Endothelial cell of umbilical vein (primary cell): ENCODE results near the gene SMARCC1. TPM values are rescaled to one million over a fixed set of nuclear protein-coding genes. Genes with fewer than 3 reads are reported as not detected.

Experiments used
- BruUV-seq: library from RNA; stranded (reverse); fragments of 400-500 nt; replicated peaks from 2 replicates; lab custom pipeline; 2021; lab: Mats Ljungman, UMichigan
- CTCF ChIA-PET: fragments of 300-600, 350-600 bp; sonication (Branson Sonifier 250); formaldehyde crosslinking; loops from one replicate; lab custom pipeline; 2021; ENCODE audit warnings: antibody characterized with exemption, inconsistent platforms; lab: Charles Lee
- POLR2A ChIA-PET: fragments of 300-600, 350-600 bp; sonication (Branson Sonifier 250); formaldehyde crosslinking; loops from one replicate; lab custom pipeline; 2021; ENCODE audit warnings: antibody characterized with exemption, inconsistent platforms; lab: Charles Lee
- DNase-seq: peaks from one replicate; pipeline ENCODE4 v3.0.0-alpha.2; 2011; ENCODE audit warnings: low read depth, low spot score
- FAIRE-seq: peaks from 2 replicates; lab custom pipeline; 2011; peaks lifted over from hg19 to GRCh38; lab: Jason Lieb, UNC
- H2AFZ ChIP-seq: 2 replicates; pipeline ENCODE4 v1.6.0; 2012; ENCODE audit warnings: low read depth, low read length, control low read depth, inconsistent platforms
- H3K27ac ChIP-seq: 2 replicates; pipeline ENCODE4 v1.5.1; 2011; ENCODE audit warnings: low read depth, mild to moderate bottlenecking, control low read depth, low read length, moderate library complexity; ENCODE audit not compliant: insufficient read depth
- H3K27me3 ChIP-seq, 2 experiments: 2 replicates each; pipeline versions ENCODE4 v1.6.0 to v1.6.1; 2011; ENCODE audit warnings: low read length in 2 of 2, mixed read lengths in 1 of 2; ENCODE audit not compliant: control insufficient read depth in 2 of 2, insufficient read depth in 2 of 2
- H3K36me3 ChIP-seq, 2 experiments: 2 replicates in 1 of 2; 3 replicates in 1 of 2; pipeline ENCODE4 v1.5.1; 2011; ENCODE audit warnings: low read length in 2 of 2, mild to moderate bottlenecking in 1 of 2, moderate library complexity in 1 of 2; ENCODE audit not compliant: control insufficient read depth in 2 of 2, insufficient read depth in 2 of 2; ENCODE audit errors: extremely low read depth in 1 of 2
- H3K4me1 ChIP-seq: 3 replicates; pipeline ENCODE4 v1.5.1; 2011; ENCODE audit warnings: mild to moderate bottlenecking, low read length; ENCODE audit not compliant: control insufficient read depth, insufficient read depth; ENCODE audit errors: extremely low read depth
- H3K4me2 ChIP-seq: 2 replicates; pipeline ENCODE4 v1.6.1; 2011; ENCODE audit warnings: low read length, control low read depth, mixed read lengths; ENCODE audit not compliant: insufficient read depth
- H3K4me3 ChIP-seq, 3 experiments: fragments of 200-600 bp in 1 of 3; sonication (generic), shearing (Covaris generic) in 1 of 3; replicated peaks in 1 of 3; 2 replicates each; pipeline ENCODE4 v1.5.1; 2011 to 2016; ENCODE audit warnings: control low read depth in 3 of 3, low read length in 3 of 3, mild to moderate bottlenecking in 2 of 3, inconsistent platforms in 1 of 3, low read depth in 1 of 3, moderate library complexity in 1 of 3; ENCODE audit not compliant: insufficient read depth in 1 of 3
- H3K79me2 ChIP-seq: 2 replicates; pipeline ENCODE4 v1.6.0; 2012; ENCODE audit warnings: low read length, inconsistent platforms; ENCODE audit not compliant: control insufficient read depth, insufficient read depth
- H3K9ac ChIP-seq: replicated peaks from 2 replicates; pipeline ENCODE3; 2011; ENCODE audit warnings: low read length, control low read depth; ENCODE audit not compliant: insufficient read depth; ENCODE audit errors: extremely low read depth
- H3K9me1 ChIP-seq: replicated peaks from 3 replicates; pipeline ENCODE4 v1.6.0; 2011; ENCODE audit warnings: mild to moderate bottlenecking, low read length; ENCODE audit not compliant: control insufficient read depth, insufficient read depth; ENCODE audit errors: extremely low read depth
- H3K9me3 ChIP-seq: replicated peaks from 2 replicates; pipeline ENCODE4 v1.5.1; 2012; ENCODE audit warnings: low read length, inconsistent platforms; ENCODE audit not compliant: control insufficient read depth, insufficient read depth
- H4K20me1 ChIP-seq: replicated peaks from 2 replicates; pipeline ENCODE3; 2011; ENCODE audit warnings: mild to moderate bottlenecking, low read length; ENCODE audit not compliant: control insufficient read depth, insufficient read depth; ENCODE audit errors: extremely low read depth
- EZH2 ChIP-seq: IDR thresholded peaks from 2 replicates; pipeline ENCODE4 v1.6.1; 2012; ENCODE audit warnings: borderline replicate concordance, low read depth, mild to moderate bottlenecking, moderate library complexity, low read length, inconsistent platforms; ENCODE audit not compliant: severe bottlenecking
- FOS ChIP-seq: IDR thresholded peaks from 2 replicates; pipeline ENCODE4 v1.6.1; 2011; ENCODE audit warnings: mild to moderate bottlenecking, low read length, moderate library complexity, borderline replicate concordance; ENCODE audit not compliant: insufficient read depth
- GATA2 ChIP-seq: IDR thresholded peaks from 2 replicates; pipeline ENCODE4 v1.7.0; 2011; ENCODE audit warnings: low read depth, mild to moderate bottlenecking, moderate library complexity, mixed read lengths, low read length; ENCODE audit not compliant: insufficient read length, insufficient read depth
- JUN ChIP-seq: IDR thresholded peaks from 2 replicates; pipeline ENCODE4 v1.6.1; 2011; ENCODE audit warnings: borderline replicate concordance, low read depth; ENCODE audit not compliant: insufficient read length, insufficient read depth
- POLR2A ChIP-seq: IDR thresholded peaks from 2 replicates; pipeline ENCODE4 v1.6.1; 2012; ENCODE audit warnings: low read depth, mild to moderate bottlenecking, control low read depth, low read length
- POLR2AphosphoS5 ChIP-seq: IDR thresholded peaks from 2 replicates; pipeline ENCODE4 v1.6.1; 2012; ENCODE audit warnings: low read depth, mild to moderate bottlenecking, control low read depth, low read length, moderate library complexity; ENCODE audit not compliant: insufficient read depth
- dilution Hi-C: fragments of 300-500 bp; cut with MboI; formaldehyde crosslinking; loops from one replicate; pipeline ENCODE4 v1.15.0; 2019; ENCODE audit warnings: low sequenced_read_pairs; ENCODE audit not compliant: extremely low pct_ligation_motif_present
- intact Hi-C: fragments of 100-400 bp; cut with micrococcal nuclease; formaldehyde crosslinking; loops from one replicate; pipeline ENCODE4 v1.10.0; 2022
- polyA plus RNA-seq, 4 experiments: library from polyadenylated mRNA; depleted of rRNA in 3 of 4; stranded (reverse) in 3 of 4; unstranded in 1 of 4; fragments of >200 nt; gene quantifications; 2 replicates each; pipeline versions ENCODE4 v1.2.1 to v1.2.3, GENCODE V29; 2011 to 2012; ENCODE audit warnings: missing spikeins in 1 of 4
- total RNA-seq: library from RNA; stranded (reverse); gene quantifications from 2 replicates; pipeline ENCODE4 v1.2.3, GENCODE V29; 2021
- TF ChIP-seq, protein P1 (sequence below), 2 donors: IDR thresholded peaks; 1 replicate in 1 of 2; 2 replicates in 1 of 2; pipeline ENCODE4 v1.5.1; 2011; ENCODE audit warnings: low read length in 2 of 2, mild to moderate bottlenecking in 2 of 2, moderate library complexity in 2 of 2, control low read depth in 1 of 2, inconsistent platforms in 1 of 2, low read depth in 1 of 2; ENCODE audit not compliant: insufficient read depth in 1 of 2; ENCODE audit errors: extremely low read depth in 1 of 2
- TF ChIP-seq, protein P2 (sequence below): IDR thresholded peaks from 2 replicates; pipeline ENCODE4 v1.6.1; 2011; ENCODE audit not compliant: insufficient read depth, insufficient read length

The SMARCC1 gene
- total and polyA plus RNA-seq, 2 donors (not counting 3 experiments of a cell fraction or from before 2014, with no cell fraction given), result 23.0 to 138 TPM

DNA sequence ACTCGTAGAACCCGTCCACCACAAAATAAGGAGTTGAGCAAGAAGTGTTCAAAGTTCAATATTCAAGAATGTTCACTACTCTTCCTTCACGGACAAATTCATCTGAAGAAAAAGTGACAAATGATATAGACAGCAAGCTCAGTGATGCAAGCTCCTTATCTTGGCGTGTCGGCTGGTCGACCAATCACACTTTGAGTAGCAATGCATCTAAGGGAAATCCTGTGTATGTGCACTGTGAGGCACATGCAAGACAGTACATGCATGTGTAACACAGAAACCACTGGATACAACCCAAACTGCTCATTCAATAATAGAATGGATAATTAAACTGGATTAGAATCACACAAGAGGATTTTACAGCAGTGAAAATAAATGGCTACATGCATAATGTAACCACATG is 138.6 kb downstream of the SMARCC1 start:
- H3K9ac ChIP-seq, result no peak overlapping the region
- no peak overlapping the region for H3K4me3 ChIP-seq
- H3K36me3 ChIP-seq, result peaks cover 8 to 16% of the 10 kb centered on the region in 2 experiments
- H2AFZ ChIP-seq, result no peak overlapping the region
- H3K27me3 ChIP-seq, result no peaks in the 10 kb centered on the region
- H3K9me1 ChIP-seq, result no peaks in the 10 kb centered on the region
- CTCF ChIA-PET, result interaction anchor here (0.6 kb wide), 1 partner anchor 142 kb away, joined by 3 read pairs; no protein-coding TSS in a partner anchor
- POLR2A ChIA-PET, result no interaction called here
- H4K20me1 ChIP-seq, result peaks cover 3% of the 10 kb centered on the region
- peaks cover 13% of the 10 kb centered on the region for H3K79me2 ChIP-seq
- no TSS peak for BruUV-seq
- FAIRE-seq (no peak), DNase-seq (no peak)
- H3K4me1 ChIP-seq, result no peaks in the 10 kb centered on the region
- intact Hi-C loops, result no loop called here
- H3K9me3 ChIP-seq, result no peaks in the 10 kb centered on the region
- TF ChIP-seq, protein P1, sequence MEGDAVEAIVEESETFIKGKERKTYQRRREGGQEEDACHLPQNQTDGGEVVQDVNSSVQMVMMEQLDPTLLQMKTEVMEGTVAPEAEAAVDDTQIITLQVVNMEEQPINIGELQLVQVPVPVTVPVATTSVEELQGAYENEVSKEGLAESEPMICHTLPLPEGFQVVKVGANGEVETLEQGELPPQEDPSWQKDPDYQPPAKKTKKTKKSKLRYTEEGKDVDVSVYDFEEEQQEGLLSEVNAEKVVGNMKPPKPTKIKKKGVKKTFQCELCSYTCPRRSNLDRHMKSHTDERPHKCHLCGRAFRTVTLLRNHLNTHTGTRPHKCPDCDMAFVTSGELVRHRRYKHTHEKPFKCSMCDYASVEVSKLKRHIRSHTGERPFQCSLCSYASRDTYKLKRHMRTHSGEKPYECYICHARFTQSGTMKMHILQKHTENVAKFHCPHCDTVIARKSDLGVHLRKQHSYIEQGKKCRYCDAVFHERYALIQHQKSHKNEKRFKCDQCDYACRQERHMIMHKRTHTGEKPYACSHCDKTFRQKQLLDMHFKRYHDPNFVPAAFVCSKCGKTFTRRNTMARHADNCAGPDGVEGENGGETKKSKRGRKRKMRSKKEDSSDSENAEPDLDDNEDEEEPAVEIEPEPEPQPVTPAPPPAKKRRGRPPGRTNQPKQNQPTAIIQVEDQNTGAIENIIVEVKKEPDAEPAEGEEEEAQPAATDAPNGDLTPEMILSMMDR (IDR thresholded peaks at IDR 0.05; ENCODE audit: extremely low read depth in 1 of 2, insufficient read depth in 1 of 2, low read depth in 1 of 2, low read length in 2 of 2), result no peak
- TF ChIP-seq EZH2 (no peak), POLR2AphosphoS5 (no peak), POLR2A (no peak), FOS (no peak), GATA2 (no peak), JUN (no peak)
- TF ChIP-seq, protein P2, sequence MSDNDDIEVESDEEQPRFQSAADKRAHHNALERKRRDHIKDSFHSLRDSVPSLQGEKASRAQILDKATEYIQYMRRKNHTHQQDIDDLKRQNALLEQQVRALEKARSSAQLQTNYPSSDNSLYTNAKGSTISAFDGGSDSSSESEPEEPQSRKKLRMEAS, result no peak
- dilution Hi-C loops, result no loop called here
- H3K27ac ChIP-seq, result no peak overlapping the region
- H3K4me2 ChIP-seq, result no peak overlapping the region
